ENCODE measurements around the gene RAB9A.
"Not testable (repeated sequence)": the region's sequence is repeated elsewhere in the genome, so short reads cannot be mapped to it uniquely, and the experiment has no call there.

The RAB9A gene

GRCh38 chrX:13688958-13689740, at the start of gene RAB9A:
Gene RAB9A (plus strand): TSS chrX:13689128. CDS start chrX:13708747, 19,619 bp downstream.
- Mint-ChIP-seq H3K4me3 (peak within 1 kb of the TSS; percentile 91), H3K27ac (peak within 1 kb of the TSS; percentile 97), H3K36me3 (ENCODE audit: low read depth) (peaks cover 18% of the 10 kb centered on the region), H3K4me1 (peaks cover 79% of the 10 kb centered on the region), H3K27me3 (no peaks in the 10 kb centered on the region), H3K9me3 (no peaks in the 10 kb centered on the region)
- DNase-seq: peak; percentile 86
- peak; percentile 77 for ATAC-seq

GRCh38 chrX:13641684-13642083, 47.2 kb upstream of the RAB9A start:
- H3K36me3 Mint-ChIP-seq (ENCODE audit: low read depth); H3K4me3 Mint-ChIP-seq; DNase-seq; ATAC-seq; H3K27ac Mint-ChIP-seq; H3K9me3 Mint-ChIP-seq; H3K27me3 Mint-ChIP-seq; H3K4me1 Mint-ChIP-seq: not testable (repeated sequence)

- ATAC-seq (no peak), DNase-seq (no peak)
- Mint-ChIP-seq H3K36me3 (ENCODE audit: low read depth) (no peaks in the 10 kb centered on the region), H3K27me3 (no peaks in the 10 kb centered on the region), H3K4me3 (no peak overlapping the region), H3K4me1 (peaks cover 12% of the 10 kb centered on the region), H3K9me3 (no peaks in the 10 kb centered on the region), H3K27ac (no peak overlapping the region)
Observed at GRCh38 chrX:13645464-13646153, 43.3 kb upstream of the RAB9A start.

- H3K27me3 Mint-ChIP-seq: no peaks in the 10 kb centered on the region
- DNase-seq (peak; percentile 35), ATAC-seq (no peak)
- no peaks in the 10 kb centered on the region for H3K9me3 Mint-ChIP-seq
- H3K36me3 Mint-ChIP-seq (ENCODE audit: low read depth): no peaks in the 10 kb centered on the region
- peaks cover 12% of the 10 kb centered on the region for H3K4me1 Mint-ChIP-seq
- no peak overlapping the region for H3K27ac Mint-ChIP-seq
- no peak overlapping the region for H3K4me3 Mint-ChIP-seq
Observed at GRCh38 chrX:13646154-13646549, 42.8 kb upstream of the RAB9A start.

DNA sequence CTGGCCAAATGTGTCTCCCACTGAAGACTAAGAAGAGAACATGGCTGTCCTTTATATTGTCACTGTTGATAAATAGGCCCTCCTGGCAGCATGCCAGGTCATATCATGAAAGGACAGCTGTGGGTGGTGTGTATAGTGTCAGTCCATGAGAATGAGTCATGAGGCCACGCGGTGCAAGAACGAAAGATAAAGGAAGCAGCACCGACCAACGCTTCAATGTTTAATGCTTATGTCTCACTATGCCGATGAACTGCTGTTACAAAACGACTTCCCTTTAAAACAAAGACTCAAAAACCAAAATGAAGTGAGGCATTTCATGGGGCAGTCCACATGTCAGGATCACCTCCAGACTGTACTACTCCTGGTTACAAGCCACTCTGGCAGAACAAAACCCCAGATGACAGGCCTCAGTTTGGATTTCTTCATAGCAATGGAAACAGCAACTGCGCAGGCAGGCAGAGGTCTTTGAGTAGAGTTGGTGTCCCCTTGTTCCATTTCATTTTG, 41.2 kb upstream of the RAB9A start:
- Mint-ChIP-seq H3K9me3 (no peaks in the 10 kb centered on the region), H3K27ac (peak overlapping the region; percentile 80), H3K27me3 (no peaks in the 10 kb centered on the region), H3K36me3 (ENCODE audit: low read depth) (no peaks in the 10 kb centered on the region), H3K4me1 (peaks cover 17% of the 10 kb centered on the region), H3K4me3 (no peak overlapping the region)
- peak; percentile 86 for ATAC-seq
- DNase-seq: peak; percentile 42

GRCh38 chrX:13648336-13648735, 40.6 kb upstream of the RAB9A start:
- ATAC-seq; H3K27me3 Mint-ChIP-seq; H3K27ac Mint-ChIP-seq; H3K4me3 Mint-ChIP-seq; DNase-seq; H3K36me3 Mint-ChIP-seq (ENCODE audit: low read depth); H3K9me3 Mint-ChIP-seq: not testable (repeated sequence)
- peaks cover 17% of the 10 kb centered on the region for H3K4me1 Mint-ChIP-seq

DNA sequence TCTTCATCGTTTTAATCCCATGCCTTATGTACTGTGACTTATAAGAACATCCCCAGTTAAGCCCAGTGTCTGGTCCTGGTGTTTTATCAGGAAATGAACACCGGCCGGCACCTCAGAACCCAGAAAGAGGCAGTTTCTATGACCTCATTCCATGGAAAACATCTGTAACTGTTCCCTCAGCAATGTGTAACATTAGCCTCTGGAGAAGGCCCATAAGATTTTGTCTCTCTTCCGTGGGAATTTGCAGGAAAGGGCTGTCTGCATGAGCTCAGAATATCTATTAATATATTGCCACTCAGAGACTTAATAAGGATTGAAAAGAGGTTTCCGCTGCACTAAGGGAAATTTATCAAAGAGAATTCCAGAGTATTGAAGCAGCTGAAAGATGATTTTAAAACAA, 39.1 kb upstream of the RAB9A start:
- Mint-ChIP-seq H3K36me3 (ENCODE audit: low read depth) (no peaks in the 10 kb centered on the region), H3K4me3 (no peak overlapping the region), H3K27ac (no peak overlapping the region), H3K27me3 (no peaks in the 10 kb centered on the region), H3K9me3 (no peaks in the 10 kb centered on the region), H3K4me1 (peaks cover 21% of the 10 kb centered on the region)
- DNase-seq (no peak), ATAC-seq (no peak)

DNA sequence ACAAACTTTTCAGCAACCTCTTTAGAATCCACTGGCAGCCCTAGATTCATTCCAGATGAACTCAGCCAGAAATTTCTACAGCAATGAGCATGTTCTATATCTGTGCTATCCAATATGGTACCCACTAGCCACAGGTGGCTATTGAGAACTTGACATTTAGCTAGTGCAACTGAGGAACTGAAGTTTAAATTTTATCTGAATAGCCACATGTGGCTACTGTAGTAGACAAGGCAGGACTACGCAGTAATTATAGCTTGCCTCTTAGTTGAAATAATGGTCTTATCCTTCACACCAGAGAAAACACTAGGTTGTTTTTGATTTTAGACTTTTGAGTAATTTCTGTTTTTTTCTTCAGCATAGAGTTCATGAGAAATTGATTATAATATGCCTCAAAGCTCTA, 38.6 kb upstream of the RAB9A start:
- Mint-ChIP-seq H3K27ac (no peak overlapping the region), H3K9me3 (no peaks in the 10 kb centered on the region), H3K36me3 (ENCODE audit: low read depth) (no peaks in the 10 kb centered on the region), H3K4me3 (no peak overlapping the region), H3K27me3 (no peaks in the 10 kb centered on the region), H3K4me1 (peaks cover 24% of the 10 kb centered on the region)
- no peak for DNase-seq
- ATAC-seq: no peak

DNA sequence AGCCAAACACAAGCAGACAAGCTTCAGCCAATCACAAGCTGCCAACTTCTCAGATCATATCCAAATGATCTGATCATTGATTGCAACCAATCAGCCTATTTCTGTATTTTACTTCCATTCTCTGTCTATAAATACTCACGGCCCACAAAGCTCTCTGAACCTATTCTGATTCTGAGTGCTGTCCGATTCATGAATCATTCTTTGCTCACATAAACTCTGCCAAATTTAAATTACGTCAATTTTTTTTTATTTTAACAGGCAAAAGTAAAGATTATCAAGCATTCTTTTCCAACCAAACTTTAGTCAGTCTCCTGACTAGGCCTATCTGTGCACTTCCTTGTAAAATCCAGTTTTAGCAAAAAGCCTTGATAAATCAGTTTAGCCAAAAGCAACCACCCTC, 37.8 kb upstream of the RAB9A start:
- no peaks in the 10 kb centered on the region for H3K9me3 Mint-ChIP-seq
- H3K4me3 Mint-ChIP-seq: no peak overlapping the region
- no peak overlapping the region for H3K27ac Mint-ChIP-seq
- no peaks in the 10 kb centered on the region for H3K27me3 Mint-ChIP-seq
- DNase-seq (no peak), ATAC-seq (no peak)
- H3K4me1 Mint-ChIP-seq: peaks cover 24% of the 10 kb centered on the region
- no peaks in the 10 kb centered on the region for H3K36me3 Mint-ChIP-seq (ENCODE audit: low read depth)

DNA sequence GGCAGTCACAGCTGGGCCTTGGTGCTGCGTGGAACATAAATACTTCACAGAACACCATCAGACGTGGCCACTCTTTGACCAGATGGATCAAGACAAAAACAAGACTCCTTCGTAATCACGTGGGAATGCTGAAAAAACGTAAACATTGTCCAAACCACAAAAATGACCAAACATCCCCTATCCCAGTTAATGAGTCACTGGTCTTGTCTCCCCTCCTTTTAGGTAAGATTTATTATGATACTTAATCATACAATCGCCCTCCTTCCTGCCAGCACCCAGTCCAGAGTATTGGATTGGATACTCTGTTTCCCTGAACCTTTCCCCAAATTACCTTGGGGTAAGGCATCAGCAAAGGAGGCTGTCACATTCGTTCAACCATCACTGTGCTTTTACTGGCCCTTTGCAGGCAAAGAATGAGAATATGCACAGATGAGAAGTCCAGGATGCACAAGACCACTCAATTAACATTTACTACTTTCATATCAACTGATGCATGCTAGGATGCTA, 36.6 kb upstream of the RAB9A start:
- Mint-ChIP-seq H3K4me1 (peaks cover 21% of the 10 kb centered on the region), H3K9me3 (no peaks in the 10 kb centered on the region), H3K4me3 (peak overlapping the region; percentile 81), H3K27me3 (no peaks in the 10 kb centered on the region), H3K27ac (peak overlapping the region; percentile 86), H3K36me3 (ENCODE audit: low read depth) (no peaks in the 10 kb centered on the region)
- DNase-seq (no peak), ATAC-seq (no peak)

DNA sequence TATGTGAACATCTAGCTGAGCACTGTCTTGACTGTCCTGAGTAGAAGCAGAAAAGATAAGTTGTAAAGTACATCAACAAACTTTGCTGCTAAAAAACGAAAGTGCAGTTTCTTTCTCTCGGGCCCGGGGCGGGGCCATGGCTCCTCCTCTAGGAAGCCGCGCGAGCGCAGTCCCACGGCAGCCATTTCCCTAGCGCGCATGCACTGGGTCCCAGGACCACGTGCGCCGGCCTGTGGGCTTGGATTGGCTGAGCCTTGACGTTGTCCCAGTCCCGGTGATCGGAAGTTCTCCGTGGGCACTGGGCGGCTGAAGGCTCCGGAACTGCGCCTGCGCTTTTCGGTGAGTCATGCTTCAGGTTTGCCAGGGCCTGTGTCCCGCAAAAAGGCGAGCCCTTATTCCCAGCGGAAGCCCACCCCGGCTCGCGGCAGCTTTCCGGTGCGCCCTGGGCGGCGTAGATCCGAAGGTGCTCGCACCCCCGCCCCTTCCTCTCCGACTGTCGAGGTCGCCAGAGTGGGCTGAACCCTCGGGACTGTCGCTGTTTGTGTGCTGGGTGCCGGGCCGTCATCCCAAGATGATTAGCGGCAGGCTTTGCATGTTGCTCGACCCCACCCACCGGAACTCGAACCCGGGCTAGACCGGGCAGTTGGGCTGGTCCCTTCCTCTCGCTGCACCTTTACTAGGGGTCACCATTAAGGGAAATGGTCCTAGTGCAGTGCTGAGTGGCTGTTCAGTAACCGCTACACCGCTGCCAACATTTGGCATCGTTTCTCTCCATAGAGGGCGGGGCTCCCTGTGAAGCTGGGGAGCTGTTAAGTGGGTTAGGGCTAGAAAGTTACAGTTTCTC, 35.9 kb upstream of the RAB9A start, which contains the start of gene TCEANC:
Gene TCEANC, plus strand, starts transcription at position 292 of the 844 bp plus-strand sequence. CDS start 9,368 bp downstream, outside the sequence.
- ATAC-seq (peak; percentile 94), DNase-seq (peak; percentile 89)
- no peaks in the 10 kb centered on the region for H3K27me3 Mint-ChIP-seq
- peaks cover 15% of the 10 kb centered on the region for H3K4me1 Mint-ChIP-seq
- H3K9me3 Mint-ChIP-seq: no peaks in the 10 kb centered on the region
- H3K36me3 Mint-ChIP-seq (ENCODE audit: low read depth): no peaks in the 10 kb centered on the region
- H3K4me3 Mint-ChIP-seq: peak within 1 kb of the TSS; percentile 81
- peak within 1 kb of the TSS; percentile 86 for H3K27ac Mint-ChIP-seq

- Mint-ChIP-seq H3K27ac (no peak overlapping the region), H3K4me3 (no peak overlapping the region), H3K36me3 (ENCODE audit: low read depth) (no peaks in the 10 kb centered on the region), H3K9me3 (no peaks in the 10 kb centered on the region), H3K27me3 (no peaks in the 10 kb centered on the region), H3K4me1 (peaks cover 18% of the 10 kb centered on the region)
- DNase-seq (no peak), ATAC-seq (no peak)
Observed at GRCh38 chrX:13654116-13654515, 34.8 kb upstream of the RAB9A start.

- Mint-ChIP-seq H3K4me3 (no peak overlapping the region), H3K36me3 (ENCODE audit: low read depth) (no peaks in the 10 kb centered on the region), H3K9me3 (no peaks in the 10 kb centered on the region), H3K4me1 (peaks cover 20% of the 10 kb centered on the region), H3K27me3 (no peaks in the 10 kb centered on the region), H3K27ac (no peak overlapping the region)
- DNase-seq: no peak
- no peak for ATAC-seq
Observed at GRCh38 chrX:13655674-13656073, 33.3 kb upstream of the RAB9A start.

DNA sequence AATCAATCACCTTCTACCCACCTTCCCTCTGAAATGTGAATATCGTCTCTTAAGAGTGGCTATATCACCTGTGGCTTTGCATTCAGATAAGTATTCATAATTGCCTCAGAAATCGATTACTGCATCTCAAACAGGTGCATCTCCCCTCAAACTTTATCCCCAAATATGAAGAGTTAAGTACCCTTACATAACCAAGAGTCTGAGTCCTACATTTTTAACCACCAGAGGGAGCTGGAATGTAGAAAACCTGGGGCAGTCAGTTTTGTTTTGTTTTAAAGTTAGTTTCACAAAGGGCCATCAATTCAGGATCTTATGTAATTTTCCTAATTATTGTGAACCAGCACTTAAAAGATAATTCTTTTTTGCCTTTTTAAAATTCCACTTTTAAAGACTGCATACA, 30.3 kb upstream of the RAB9A start:
- Mint-ChIP-seq H3K27ac (peak overlapping the region; percentile 30), H3K9me3 (no peaks in the 10 kb centered on the region), H3K4me3 (no peak overlapping the region), H3K4me1 (peaks cover 18% of the 10 kb centered on the region), H3K36me3 (ENCODE audit: low read depth) (no peaks in the 10 kb centered on the region), H3K27me3 (no peaks in the 10 kb centered on the region)
- DNase-seq (no peak), ATAC-seq (no peak)
